Subcutaneous abdominal adipose tissue (tissue), 5 donors: ENCODE data around the gene COMTD1.

Experiments used
- H3K27ac ChIP-seq: one replicate; pipeline ENCODE4 v1.7.0; 2013; ENCODE audit warnings: low read depth, mild to moderate bottlenecking, inconsistent platforms, low read length, moderate library complexity
- H3K27me3 ChIP-seq, 5 donors: one replicate each; pipeline ENCODE4 v1.7.0; 2013; ENCODE audit warnings: low read length in 5 of 5, inconsistent platforms in 1 of 5; ENCODE audit not compliant: control insufficient read depth in 5 of 5, insufficient read depth in 4 of 5
- H3K36me3 ChIP-seq, 5 donors: one replicate each; pipeline ENCODE4 v1.7.0; 2013; ENCODE audit warnings: low read length in 5 of 5; ENCODE audit not compliant: control insufficient read depth in 5 of 5, insufficient read depth in 5 of 5
- H3K4me1 ChIP-seq, 5 donors: one replicate each; pipeline ENCODE4 v1.7.0; 2013; ENCODE audit warnings: low read length in 5 of 5, mild to moderate bottlenecking in 3 of 5, moderate library complexity in 1 of 5; ENCODE audit not compliant: control insufficient read depth in 5 of 5, insufficient read depth in 5 of 5
- H3K4me3 ChIP-seq, 5 donors: one replicate each; pipeline ENCODE4 v1.7.0; 2013; ENCODE audit warnings: low read length in 5 of 5, low read depth in 1 of 5
- H3K9ac ChIP-seq, 5 donors: one replicate each; pipeline ENCODE4 v1.7.0; 2013; ENCODE audit warnings: low read length in 5 of 5, mild to moderate bottlenecking in 4 of 5, moderate library complexity in 3 of 5
- H3K9me3 ChIP-seq, 5 donors: one replicate each; pipeline ENCODE4 v1.7.0; 2013; ENCODE audit warnings: low read length in 5 of 5; ENCODE audit not compliant: control insufficient read depth in 5 of 5
- donor health status: healthy.
- donor health status: healthy.
- donor health status: healthy.
- donor health status: healthy.
- donor health status: healthy.

COMTD1 gene

GRCh38 chr10:75266945-75267344 lies 31.2 kb upstream of the COMTD1 start:
- Histone ChIP-seq H3K36me3 (no peaks in the 10 kb centered on the region), H3K9me3 (no peaks in the 10 kb centered on the region), H3K4me3 (no peak overlapping the region), H3K9ac (no peak overlapping the region), H3K4me1 (peaks cover 0 to 4% (median 0%) of the 10 kb centered on the region in 5 donors), H3K27ac (no peak overlapping the region), H3K27me3 (peaks cover 0 to 4% (median 0%) of the 10 kb centered on the region in 5 donors)

DNA sequence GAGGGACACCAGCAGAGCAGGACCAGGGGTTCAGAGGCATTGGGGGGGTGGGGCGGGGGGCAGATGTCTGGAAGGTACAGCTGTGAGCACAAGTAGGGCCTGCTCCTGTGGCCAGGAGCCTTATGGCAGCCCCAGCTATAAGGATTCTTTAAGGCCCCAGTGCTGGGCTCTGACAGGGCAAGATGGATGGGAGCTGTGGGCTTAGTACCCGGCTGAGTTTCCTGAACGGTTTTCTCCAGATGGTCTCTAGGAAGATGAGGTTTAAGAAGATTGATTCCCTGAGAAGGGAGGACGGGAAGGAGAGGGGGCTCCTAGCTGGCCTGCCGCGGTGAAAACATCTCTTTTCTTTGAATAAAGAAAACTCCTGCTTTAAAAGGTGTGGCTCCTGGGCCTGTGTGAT lies 30.1 kb upstream of the COMTD1 start:
- Histone ChIP-seq H3K36me3 (no peaks in the 10 kb centered on the region), H3K9me3 (peaks cover 0 to 5% (median 5%) of the 10 kb centered on the region in 5 donors), H3K4me3 (no peak overlapping the region), H3K27me3 (peaks cover 0 to 4% (median 0%) of the 10 kb centered on the region in 5 donors), H3K9ac (no peak overlapping the region), H3K4me1 (peaks cover 0 to 7% (median 0%) of the 10 kb centered on the region in 5 donors), H3K27ac (no peak overlapping the region)

- Histone ChIP-seq H3K27ac (no peak overlapping the region), H3K4me3 (no peak overlapping the region), H3K36me3 (no peaks in the 10 kb centered on the region)
Measured at GRCh38 chr10:75263806-75264205, 28.0 kb upstream of the COMTD1 start.

DNA sequence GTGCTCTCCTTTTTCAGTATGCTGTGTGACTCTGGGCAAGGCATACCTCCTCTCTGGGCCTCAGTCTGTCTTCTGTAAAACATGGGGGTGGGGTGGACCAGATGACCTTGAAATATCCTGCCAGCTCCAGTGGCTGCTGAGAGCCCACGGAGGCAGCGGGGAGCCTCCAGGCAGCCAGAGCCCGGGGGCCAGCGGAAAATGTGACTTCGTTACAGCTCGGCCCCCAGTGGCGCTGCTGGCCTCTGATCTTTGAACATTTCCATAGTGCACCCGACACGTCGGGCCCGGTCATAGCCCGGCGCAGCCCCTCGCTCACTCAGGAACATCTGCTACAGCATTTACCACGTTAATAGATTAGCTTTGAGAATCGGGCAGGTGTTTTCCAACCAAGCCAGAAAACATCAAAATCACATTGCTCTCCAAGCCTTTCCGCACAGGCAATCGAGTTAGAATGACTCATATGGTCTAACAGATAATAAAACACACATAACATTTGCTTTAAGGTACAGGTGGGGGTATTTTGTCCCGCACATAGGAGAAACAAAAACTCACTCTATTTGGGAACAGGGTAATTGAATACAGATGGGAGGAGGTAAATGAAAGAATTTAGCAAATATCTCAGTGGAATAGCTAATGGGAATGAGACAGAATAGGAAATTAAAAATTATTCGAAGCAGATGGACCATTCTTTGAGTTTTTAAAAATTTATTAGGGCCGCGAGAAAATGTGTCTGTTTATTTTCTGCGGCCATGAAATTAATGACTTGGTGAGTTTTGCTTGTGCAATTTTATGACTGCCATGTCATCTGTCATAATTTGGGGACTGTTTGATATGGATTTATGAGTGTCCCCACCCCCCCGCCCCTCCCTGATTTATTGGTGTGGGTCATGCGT lies 26.3 kb upstream of the COMTD1 start:
- H3K9ac ChIP-seq: no peak overlapping the region
- peaks cover 0 to 4% (median 0%) of the 10 kb centered on the region in 5 donors for H3K27me3 ChIP-seq
- no peaks in the 10 kb centered on the region for H3K36me3 ChIP-seq
- peaks cover 0 to 7% (median 5%) of the 10 kb centered on the region in 5 donors for H3K9me3 ChIP-seq
- no peak overlapping the region for H3K27ac ChIP-seq
- H3K4me1 ChIP-seq: peaks cover 0 to 7% (median 0%) of the 10 kb centered on the region in 5 donors
- no peak overlapping the region for H3K4me3 ChIP-seq

More at GRCh38 chr10:75263806-75264205, 28.0 kb upstream of the COMTD1 start:
- peaks cover 0 to 4% (median 0%) of the 10 kb centered on the region in 5 donors for H3K27me3 ChIP-seq
- peaks cover 0 to 7% (median 0%) of the 10 kb centered on the region in 5 donors for H3K4me1 ChIP-seq
- H3K9ac ChIP-seq: no peak overlapping the region
- peaks cover 0 to 7% (median 5%) of the 10 kb centered on the region in 5 donors for H3K9me3 ChIP-seq

GRCh38 chr10:75260990-75261389 lies 25.2 kb upstream of the COMTD1 start:
- no peak overlapping the region for H3K9ac ChIP-seq
- H3K27ac ChIP-seq: no peak overlapping the region
- peaks cover 0 to 7% (median 5%) of the 10 kb centered on the region in 5 donors for H3K9me3 ChIP-seq
- H3K4me3 ChIP-seq: no peak overlapping the region
- H3K36me3 ChIP-seq: no peaks in the 10 kb centered on the region
- H3K4me1 ChIP-seq: peaks cover 0 to 7% (median 0%) of the 10 kb centered on the region in 5 donors
- H3K27me3 ChIP-seq: peaks cover 0 to 4% (median 0%) of the 10 kb centered on the region in 5 donors

- Histone ChIP-seq H3K27ac (no peak overlapping the region), H3K27me3 (no peaks in the 10 kb centered on the region), H3K36me3 (no peaks in the 10 kb centered on the region), H3K9me3 (peaks cover 8 to 17% (median 12%) of the 10 kb centered on the region in 5 donors), H3K9ac (no peak overlapping the region), H3K4me1 (no peaks in the 10 kb centered on the region), H3K4me3 (no peak overlapping the region)
Measured at GRCh38 chr10:75254739-75255138, 19.0 kb upstream of the COMTD1 start.

- Histone ChIP-seq H3K9ac (no peak overlapping the region), H3K27ac (no peak overlapping the region), H3K36me3 (no peaks in the 10 kb centered on the region), H3K4me3 (peak overlapping the region in 1 of 5 donors; percentile 10), H3K27me3 (no peaks in the 10 kb centered on the region), H3K9me3 (peaks cover 8 to 17% (median 12%) of the 10 kb centered on the region in 5 donors), H3K4me1 (no peaks in the 10 kb centered on the region)
Measured at GRCh38 chr10:75253281-75254220, 17.8 kb upstream of the COMTD1 start.

GRCh38 chr10:75250934-75251333 lies 15.2 kb upstream of the COMTD1 start:
- Histone ChIP-seq H3K27ac (no peak overlapping the region), H3K4me3 (no peak overlapping the region), H3K9me3 (peaks cover 8 to 17% (median 12%) of the 10 kb centered on the region in 5 donors), H3K27me3 (no peaks in the 10 kb centered on the region), H3K4me1 (no peaks in the 10 kb centered on the region), H3K9ac (no peak overlapping the region), H3K36me3 (no peaks in the 10 kb centered on the region)

- no peak overlapping the region for H3K4me3 ChIP-seq
- no peaks in the 10 kb centered on the region for H3K4me1 ChIP-seq
- H3K27ac ChIP-seq: no peak overlapping the region
- H3K36me3 ChIP-seq: no peaks in the 10 kb centered on the region
- H3K9ac ChIP-seq: no peak overlapping the region
- H3K9me3 ChIP-seq: peaks cover 0 to 7% (median 3%) of the 10 kb centered on the region in 5 donors
- H3K27me3 ChIP-seq: no peaks in the 10 kb centered on the region
Measured at GRCh38 chr10:75247797-75248196, 12.0 kb upstream of the COMTD1 start.
